Endothelial cell of umbilical vein (primary cell): ENCODE data around the gene GTPBP3. TPM values are rescaled to one million over a fixed set of nuclear protein-coding genes. Genes with fewer than 3 reads are reported as not detected.

Source experiments
- BruUV-seq: library from RNA; stranded (reverse); fragments of 400-500 nt; replicated peaks from 2 replicates; lab custom pipeline; 2021; lab: Mats Ljungman, UMichigan
- CTCF ChIA-PET: fragments of 300-600, 350-600 bp; sonication (Branson Sonifier 250); formaldehyde crosslinking; loops from one replicate; lab custom pipeline; 2021; ENCODE audit warnings: antibody characterized with exemption, inconsistent platforms; lab: Charles Lee
- POLR2A ChIA-PET: fragments of 300-600, 350-600 bp; sonication (Branson Sonifier 250); formaldehyde crosslinking; loops from one replicate; lab custom pipeline; 2021; ENCODE audit warnings: antibody characterized with exemption, inconsistent platforms; lab: Charles Lee
- DNase-seq: peaks from one replicate; pipeline ENCODE4 v3.0.0-alpha.2; 2011; ENCODE audit warnings: low read depth, low spot score
- FAIRE-seq: peaks from 2 replicates; lab custom pipeline; 2011; peaks lifted over from hg19 to GRCh38; lab: Jason Lieb, UNC
- H2AFZ ChIP-seq: 2 replicates; pipeline ENCODE4 v1.6.0; 2012; ENCODE audit warnings: low read depth, low read length, control low read depth, inconsistent platforms
- H3K27ac ChIP-seq: 2 replicates; pipeline ENCODE4 v1.5.1; 2011; ENCODE audit warnings: low read depth, mild to moderate bottlenecking, control low read depth, low read length, moderate library complexity; ENCODE audit not compliant: insufficient read depth
- H3K27me3 ChIP-seq, 2 experiments: 2 replicates each; pipeline versions ENCODE4 v1.6.0 to v1.6.1; 2011; ENCODE audit warnings: low read length in 2 of 2, mixed read lengths in 1 of 2; ENCODE audit not compliant: control insufficient read depth in 2 of 2, insufficient read depth in 2 of 2
- H3K36me3 ChIP-seq, 2 experiments: 2 replicates in 1 of 2; 3 replicates in 1 of 2; pipeline ENCODE4 v1.5.1; 2011; ENCODE audit warnings: low read length in 2 of 2, mild to moderate bottlenecking in 1 of 2, moderate library complexity in 1 of 2; ENCODE audit not compliant: control insufficient read depth in 2 of 2, insufficient read depth in 2 of 2; ENCODE audit errors: extremely low read depth in 1 of 2
- H3K4me1 ChIP-seq: 3 replicates; pipeline ENCODE4 v1.5.1; 2011; ENCODE audit warnings: mild to moderate bottlenecking, low read length; ENCODE audit not compliant: control insufficient read depth, insufficient read depth; ENCODE audit errors: extremely low read depth
- H3K4me2 ChIP-seq: 2 replicates; pipeline ENCODE4 v1.6.1; 2011; ENCODE audit warnings: low read length, control low read depth, mixed read lengths; ENCODE audit not compliant: insufficient read depth
- H3K4me3 ChIP-seq, 3 experiments: fragments of 200-600 bp in 1 of 3; sonication (generic), shearing (Covaris generic) in 1 of 3; replicated peaks in 1 of 3; 2 replicates each; pipeline ENCODE4 v1.5.1; 2011 to 2016; ENCODE audit warnings: control low read depth in 3 of 3, low read length in 3 of 3, mild to moderate bottlenecking in 2 of 3, inconsistent platforms in 1 of 3, low read depth in 1 of 3, moderate library complexity in 1 of 3; ENCODE audit not compliant: insufficient read depth in 1 of 3
- H3K79me2 ChIP-seq: 2 replicates; pipeline ENCODE4 v1.6.0; 2012; ENCODE audit warnings: low read length, inconsistent platforms; ENCODE audit not compliant: control insufficient read depth, insufficient read depth
- H3K9ac ChIP-seq: replicated peaks from 2 replicates; pipeline ENCODE3; 2011; ENCODE audit warnings: low read length, control low read depth; ENCODE audit not compliant: insufficient read depth; ENCODE audit errors: extremely low read depth
- H3K9me1 ChIP-seq: replicated peaks from 3 replicates; pipeline ENCODE4 v1.6.0; 2011; ENCODE audit warnings: mild to moderate bottlenecking, low read length; ENCODE audit not compliant: control insufficient read depth, insufficient read depth; ENCODE audit errors: extremely low read depth
- H3K9me3 ChIP-seq: replicated peaks from 2 replicates; pipeline ENCODE4 v1.5.1; 2012; ENCODE audit warnings: low read length, inconsistent platforms; ENCODE audit not compliant: control insufficient read depth, insufficient read depth
- H4K20me1 ChIP-seq: replicated peaks from 2 replicates; pipeline ENCODE3; 2011; ENCODE audit warnings: mild to moderate bottlenecking, low read length; ENCODE audit not compliant: control insufficient read depth, insufficient read depth; ENCODE audit errors: extremely low read depth
- CTCF ChIP-seq, 2 donors: IDR thresholded peaks; 1 replicate in 1 of 2; 2 replicates in 1 of 2; pipeline ENCODE4 v1.5.1; 2011; ENCODE audit warnings: low read length in 2 of 2, mild to moderate bottlenecking in 2 of 2, moderate library complexity in 2 of 2, control low read depth in 1 of 2, inconsistent platforms in 1 of 2, low read depth in 1 of 2; ENCODE audit not compliant: insufficient read depth in 1 of 2; ENCODE audit errors: extremely low read depth in 1 of 2
- EZH2 ChIP-seq: IDR thresholded peaks from 2 replicates; pipeline ENCODE4 v1.6.1; 2012; ENCODE audit warnings: borderline replicate concordance, low read depth, mild to moderate bottlenecking, moderate library complexity, low read length, inconsistent platforms; ENCODE audit not compliant: severe bottlenecking
- FOS ChIP-seq: IDR thresholded peaks from 2 replicates; pipeline ENCODE4 v1.6.1; 2011; ENCODE audit warnings: mild to moderate bottlenecking, low read length, moderate library complexity, borderline replicate concordance; ENCODE audit not compliant: insufficient read depth
- GATA2 ChIP-seq: IDR thresholded peaks from 2 replicates; pipeline ENCODE4 v1.7.0; 2011; ENCODE audit warnings: low read depth, mild to moderate bottlenecking, moderate library complexity, mixed read lengths, low read length; ENCODE audit not compliant: insufficient read length, insufficient read depth
- JUN ChIP-seq: IDR thresholded peaks from 2 replicates; pipeline ENCODE4 v1.6.1; 2011; ENCODE audit warnings: borderline replicate concordance, low read depth; ENCODE audit not compliant: insufficient read length, insufficient read depth
- MAX ChIP-seq: IDR thresholded peaks from 2 replicates; pipeline ENCODE4 v1.6.1; 2011; ENCODE audit not compliant: insufficient read depth, insufficient read length
- MYC ChIP-seq: IDR thresholded peaks from one replicate; pipeline ENCODE4 v1.6.1; 2011; ENCODE audit warnings: mild to moderate bottlenecking, low read depth, low read length
- POLR2A ChIP-seq: IDR thresholded peaks from 2 replicates; pipeline ENCODE4 v1.6.1; 2012; ENCODE audit warnings: low read depth, mild to moderate bottlenecking, control low read depth, low read length
- POLR2AphosphoS5 ChIP-seq: IDR thresholded peaks from 2 replicates; pipeline ENCODE4 v1.6.1; 2012; ENCODE audit warnings: low read depth, mild to moderate bottlenecking, control low read depth, low read length, moderate library complexity; ENCODE audit not compliant: insufficient read depth
- dilution Hi-C: fragments of 300-500 bp; cut with MboI; formaldehyde crosslinking; loops from one replicate; pipeline ENCODE4 v1.15.0; 2019; ENCODE audit warnings: low sequenced_read_pairs; ENCODE audit not compliant: extremely low pct_ligation_motif_present
- intact Hi-C: fragments of 100-400 bp; cut with micrococcal nuclease; formaldehyde crosslinking; loops from one replicate; pipeline ENCODE4 v1.10.0; 2022
- polyA plus RNA-seq, 4 experiments: library from polyadenylated mRNA; depleted of rRNA in 3 of 4; stranded (reverse) in 3 of 4; unstranded in 1 of 4; fragments of >200 nt; gene quantifications; 2 replicates each; pipeline versions ENCODE4 v1.2.1 to v1.2.3, GENCODE V29; 2011 to 2012; ENCODE audit warnings: missing spikeins in 1 of 4
- total RNA-seq: library from RNA; stranded (reverse); gene quantifications from 2 replicates; pipeline ENCODE4 v1.2.3, GENCODE V29; 2021

Gene GTPBP3
- total and polyA plus RNA-seq, 2 donors (not counting 3 experiments of a cell fraction or from before 2014, with no cell fraction given) = 12.7 to 34.7 TPM

GRCh38 chr19:17330262-17331044 is 6.9 kb upstream of the GTPBP3 start:
- no TSS peak for BruUV-seq
- FAIRE-seq (no peak), DNase-seq (no peak)
- H3K4me1 ChIP-seq = peaks cover 15% of the 10 kb centered on the region
- intact Hi-C loops = no loop called here
- POLR2A ChIA-PET = no interaction called here
- peaks cover 4 to 19% of the 10 kb centered on the region in 2 experiments for H3K27me3 ChIP-seq
- H3K9ac ChIP-seq = no peak overlapping the region
- no peak for TF ChIP-seq POLR2A
- TF ChIP-seq FOS = no peak
- no peak for TF ChIP-seq MAX
- TF ChIP-seq POLR2AphosphoS5 = no peak
- no peak for TF ChIP-seq EZH2
- no peak for TF ChIP-seq JUN
- TF ChIP-seq GATA2 = no peak
- TF ChIP-seq MYC = no peak
- no peak for TF ChIP-seq CTCF (IDR thresholded peaks at IDR 0.05; ENCODE audit: extremely low read depth in 1 of 2, insufficient read depth in 1 of 2, low read depth in 1 of 2, low read length in 2 of 2)
- no peaks in the 10 kb centered on the region for H3K9me1 ChIP-seq
- H3K4me3 ChIP-seq = no peak overlapping the region
- CTCF ChIA-PET = no interaction called here
- H3K4me2 ChIP-seq = no peak overlapping the region
- H3K79me2 ChIP-seq = no peaks in the 10 kb centered on the region
- dilution Hi-C loops = no loop called here
- H3K36me3 ChIP-seq = no peaks in the 10 kb centered on the region
- no peak overlapping the region for H2AFZ ChIP-seq
- H3K9me3 ChIP-seq = no peaks in the 10 kb centered on the region
- H3K27ac ChIP-seq = no peak overlapping the region
- H4K20me1 ChIP-seq = no peaks in the 10 kb centered on the region
